ENCODE results near the gene GTPBP1.

DNA sequence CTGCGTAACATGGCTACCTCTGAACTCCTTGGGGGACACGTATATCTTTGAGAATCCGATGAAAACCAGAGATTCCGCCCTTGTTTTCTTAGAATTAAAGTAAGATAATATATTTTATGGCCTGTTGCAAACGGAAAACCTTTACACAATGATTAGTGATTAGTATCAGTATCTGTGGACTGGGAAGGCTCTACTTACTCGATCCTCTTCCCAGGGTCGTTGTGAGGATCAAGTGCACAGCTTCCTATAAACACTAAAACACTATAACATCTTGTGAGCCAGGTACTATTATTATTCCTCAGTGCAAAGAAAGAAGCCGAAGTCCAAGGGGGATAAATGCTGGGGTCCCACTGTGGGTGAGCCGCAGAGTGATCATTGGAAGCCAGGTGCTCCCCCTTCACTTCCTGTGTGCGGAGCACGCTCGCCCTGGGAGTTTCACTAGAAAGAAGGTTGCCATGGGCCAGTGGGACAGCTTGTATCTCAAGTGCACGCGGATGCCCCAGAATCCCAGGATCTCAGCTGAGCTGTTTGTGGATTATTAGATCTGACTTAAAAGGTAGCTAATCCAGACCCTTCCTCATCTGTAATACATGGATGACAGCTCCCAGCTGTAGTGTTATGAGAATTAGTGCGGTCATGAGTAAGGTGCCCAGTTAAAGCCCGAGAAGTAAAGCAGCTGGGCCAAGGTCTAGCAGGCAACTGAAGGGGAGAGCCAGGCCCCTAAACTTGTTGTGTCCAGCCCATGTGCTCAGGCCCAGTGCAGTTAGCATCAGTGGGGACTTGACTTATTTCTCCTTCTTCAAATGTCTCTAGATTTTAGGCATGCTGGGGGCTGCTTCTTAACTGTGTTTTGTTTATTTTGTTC lies 48.5 kb upstream of the GTPBP1 start:
- TF ChIP-seq POLR2A (IDR thresholded peaks at IDR 0.05): no peak
- TF ChIP-seq, protein P1, sequence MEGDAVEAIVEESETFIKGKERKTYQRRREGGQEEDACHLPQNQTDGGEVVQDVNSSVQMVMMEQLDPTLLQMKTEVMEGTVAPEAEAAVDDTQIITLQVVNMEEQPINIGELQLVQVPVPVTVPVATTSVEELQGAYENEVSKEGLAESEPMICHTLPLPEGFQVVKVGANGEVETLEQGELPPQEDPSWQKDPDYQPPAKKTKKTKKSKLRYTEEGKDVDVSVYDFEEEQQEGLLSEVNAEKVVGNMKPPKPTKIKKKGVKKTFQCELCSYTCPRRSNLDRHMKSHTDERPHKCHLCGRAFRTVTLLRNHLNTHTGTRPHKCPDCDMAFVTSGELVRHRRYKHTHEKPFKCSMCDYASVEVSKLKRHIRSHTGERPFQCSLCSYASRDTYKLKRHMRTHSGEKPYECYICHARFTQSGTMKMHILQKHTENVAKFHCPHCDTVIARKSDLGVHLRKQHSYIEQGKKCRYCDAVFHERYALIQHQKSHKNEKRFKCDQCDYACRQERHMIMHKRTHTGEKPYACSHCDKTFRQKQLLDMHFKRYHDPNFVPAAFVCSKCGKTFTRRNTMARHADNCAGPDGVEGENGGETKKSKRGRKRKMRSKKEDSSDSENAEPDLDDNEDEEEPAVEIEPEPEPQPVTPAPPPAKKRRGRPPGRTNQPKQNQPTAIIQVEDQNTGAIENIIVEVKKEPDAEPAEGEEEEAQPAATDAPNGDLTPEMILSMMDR (IDR thresholded peaks at IDR 0.05): no peak
- no peak for TF ChIP-seq EP300 (IDR thresholded peaks at IDR 0.05)
